Stimulated activated CD4-positive, alpha-beta T cell treated with anti-CD3 and anti-CD28 coated beads, Interleukin-12 subunit alpha, Interleukin-12 subunit beta, amount 100 ng/mL, for 24 hours (primary cell): ENCODE data around the gene PRR16.

Experiments used
- DNase-seq, 2 experiments: peaks; one replicate each; pipeline ENCODE4 v3.0.0-alpha.2; 2020; ENCODE audit warnings: low read depth in 2 of 2

Gene PRR16

GRCh38 chr5:120516805-120517204 is 52.7 kb downstream of the PRR16 start:
- no peak for DNase-seq

DNA sequence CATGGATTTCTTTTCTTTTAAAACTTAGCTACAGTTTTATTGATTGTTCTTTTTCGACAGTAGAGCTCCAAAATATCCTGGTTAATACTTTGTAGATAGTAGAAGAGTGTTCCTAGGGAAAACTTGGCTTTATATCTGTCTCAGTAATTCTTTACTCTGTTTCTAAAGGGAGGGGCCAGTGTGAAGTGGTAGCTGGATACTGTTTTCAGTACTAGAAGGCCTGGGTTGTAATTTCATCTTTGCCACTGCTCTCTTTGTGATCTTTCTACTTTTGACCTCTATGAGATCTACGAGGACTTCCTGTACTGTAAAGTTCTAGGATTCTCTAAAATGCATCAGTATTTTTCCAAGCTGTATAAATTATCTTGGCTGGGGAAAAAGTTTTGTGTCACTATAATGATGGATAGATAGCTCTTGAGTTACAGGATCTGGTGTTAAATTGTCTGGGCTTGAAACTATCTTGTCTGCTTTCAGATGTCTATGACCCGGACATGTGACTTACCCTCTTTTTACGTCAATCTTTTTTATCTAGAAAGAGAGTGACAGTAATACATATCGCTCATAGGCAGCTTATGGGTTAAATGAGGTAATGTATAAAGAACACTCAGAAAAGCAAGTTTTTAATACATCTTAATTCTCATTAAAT is 53.6 kb downstream of the PRR16 start:
- DNase-seq = no peak

GRCh38 chr5:120518581-120518980 is 54.5 kb downstream of the PRR16 start:
- no peak for DNase-seq

DNA sequence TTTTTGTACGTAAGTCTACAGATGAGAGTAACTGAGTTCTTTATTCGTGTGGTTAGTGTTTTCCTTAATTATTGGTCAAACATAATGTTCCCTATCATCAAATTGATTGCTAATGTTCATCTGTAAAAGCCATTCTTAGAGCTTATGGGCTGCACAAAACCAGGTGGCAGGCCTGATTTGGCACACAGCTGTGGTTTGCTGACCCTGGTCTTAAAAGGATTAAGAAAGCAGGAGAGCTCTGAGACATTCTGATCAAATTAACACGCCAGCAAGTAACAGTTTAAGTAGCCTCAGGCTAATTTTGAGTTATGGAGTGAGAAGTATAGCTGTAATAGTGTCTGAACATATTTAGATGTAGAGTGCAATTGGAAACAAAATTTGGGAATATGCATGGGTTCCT is 63.2 kb downstream of the PRR16 start:
- no peak for DNase-seq

DNA sequence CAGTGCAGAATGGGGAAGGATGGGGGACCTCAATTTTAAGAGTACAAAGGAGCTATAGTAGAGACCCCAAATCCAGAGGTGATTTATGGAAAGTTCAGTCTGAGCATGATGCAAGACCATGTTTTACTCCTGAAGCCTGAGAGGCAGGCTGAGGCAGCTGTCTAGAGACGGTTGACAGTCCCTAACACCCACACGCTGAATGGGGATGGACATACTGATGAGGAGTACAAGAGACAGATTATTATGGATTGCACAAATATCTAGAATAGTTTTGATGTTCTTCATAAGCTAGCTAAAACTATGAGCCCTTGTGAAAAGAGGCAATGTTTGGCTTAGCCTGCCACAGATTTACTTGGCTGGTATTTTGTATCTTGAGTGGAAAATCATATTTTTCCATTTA is 64.5 kb downstream of the PRR16 start:
- DNase-seq = no peak

DNA sequence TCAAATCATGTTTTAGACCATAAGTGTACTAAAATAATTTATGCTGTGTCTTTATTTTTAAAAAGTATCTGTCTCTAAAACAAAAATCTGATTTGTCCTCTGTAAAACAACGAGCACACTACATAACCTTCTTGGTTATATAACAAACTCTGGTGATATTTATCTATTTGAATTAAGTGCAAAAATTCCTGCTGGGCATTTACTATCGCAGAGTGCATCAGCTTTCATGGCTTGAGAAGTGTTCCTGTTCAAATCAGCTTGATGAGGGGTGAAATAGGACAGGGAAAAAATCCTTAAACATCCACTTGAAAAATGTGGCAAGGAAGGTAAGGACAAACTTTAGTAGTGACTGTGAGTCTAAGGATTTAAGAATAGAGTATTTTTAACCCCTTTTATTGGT is 65.3 kb downstream of the PRR16 start:
- no peak for DNase-seq

DNA sequence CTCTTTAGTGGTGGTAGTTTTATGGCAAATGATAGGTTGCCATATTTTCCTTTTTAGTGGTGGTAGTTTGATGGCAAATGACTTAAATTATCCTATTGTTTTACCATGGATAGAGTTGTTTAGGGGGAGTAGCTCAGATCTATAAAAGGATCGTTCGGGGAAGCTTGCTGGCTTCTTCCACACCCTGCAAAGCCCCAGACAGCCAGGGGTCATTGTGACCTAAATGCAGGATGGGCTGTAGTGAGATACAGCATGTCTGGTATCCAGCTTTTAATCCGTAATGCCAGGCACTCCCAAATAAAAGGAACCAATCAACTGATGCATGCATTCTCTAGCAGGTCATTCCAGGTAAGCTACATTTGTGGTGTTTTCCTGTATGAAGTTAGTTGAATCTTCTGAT is 67.1 kb downstream of the PRR16 start:
- DNase-seq = no peak

DNA sequence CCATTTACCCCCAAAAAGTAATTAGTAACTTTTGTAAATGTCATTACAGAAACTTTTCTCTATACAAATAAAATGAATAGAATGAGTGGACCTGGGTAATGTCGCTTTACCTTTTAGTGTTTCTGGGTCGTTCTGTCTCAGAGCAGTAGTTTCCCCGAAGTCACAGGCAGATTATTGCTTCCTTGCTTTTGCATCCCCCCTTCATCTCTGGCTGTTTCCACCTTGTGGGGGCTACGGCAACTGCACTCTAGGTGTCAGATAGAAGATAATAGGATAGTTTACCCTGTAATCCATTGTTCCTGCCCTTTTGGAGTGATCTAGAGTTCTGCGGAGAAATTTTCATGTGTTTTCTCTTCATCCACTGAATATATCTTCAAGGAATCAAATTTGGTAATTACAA is 68.7 kb downstream of the PRR16 start:
- no peak for DNase-seq

GRCh38 chr5:120533581-120533980 is 69.5 kb downstream of the PRR16 start:
- no peak for DNase-seq

DNA sequence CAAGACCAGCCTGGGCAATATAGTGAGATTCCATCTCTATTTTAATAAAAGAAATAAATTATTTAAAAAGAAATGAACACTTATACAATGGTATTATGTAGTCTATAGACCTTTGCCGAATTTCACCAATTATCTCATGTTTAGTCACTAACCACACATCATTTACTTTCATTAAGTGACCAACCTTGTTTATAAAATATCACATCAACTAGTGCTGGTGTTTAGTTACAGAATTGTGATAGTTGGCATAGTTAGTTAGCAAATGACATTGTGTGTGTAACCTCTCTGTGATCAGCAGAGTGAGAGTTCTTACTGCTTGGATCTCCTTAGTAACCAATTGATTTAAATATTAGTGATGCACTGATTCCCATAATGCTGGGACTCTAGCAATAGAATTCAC is 71.8 kb downstream of the PRR16 start:
- no peak for DNase-seq

DNA sequence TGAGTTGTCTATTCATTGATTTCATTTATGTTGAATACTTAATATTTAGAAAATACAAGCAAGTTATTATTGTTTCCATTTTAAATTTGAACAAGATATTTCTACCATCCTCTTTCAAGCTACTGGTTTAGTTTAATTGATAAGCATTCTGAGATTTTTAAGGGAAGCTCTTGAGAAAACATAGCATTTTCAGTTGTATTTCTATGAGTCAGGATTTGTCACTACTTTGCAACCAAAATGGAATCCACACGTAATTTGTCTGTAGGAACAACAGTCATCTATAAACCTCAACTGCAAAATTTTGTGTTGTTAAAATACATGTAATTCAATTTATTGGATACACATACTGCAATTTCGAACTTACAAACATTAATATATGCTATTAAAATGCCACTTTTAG is 74.0 kb downstream of the PRR16 start:
- no peak for DNase-seq

DNA sequence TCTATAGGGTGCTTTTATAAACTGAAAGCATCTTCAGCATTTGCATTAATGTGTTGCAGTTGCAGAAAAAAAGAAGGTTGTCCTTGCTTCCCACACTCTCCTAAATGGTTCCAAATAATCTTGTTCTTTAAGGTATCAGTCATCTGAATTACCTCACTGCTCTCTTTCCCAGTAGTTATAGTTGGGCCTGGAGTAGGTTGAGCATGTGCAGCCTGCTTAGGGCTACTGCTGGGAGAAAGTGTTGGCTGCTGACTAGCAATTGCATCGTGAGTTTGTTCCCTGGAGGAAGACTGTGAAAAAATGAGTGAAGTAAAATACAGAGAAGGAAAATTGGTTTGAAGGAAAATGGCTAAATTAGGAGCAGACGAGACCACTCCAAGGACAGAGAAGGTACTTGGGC is 74.5 kb downstream of the PRR16 start:
- DNase-seq = no peak

- no peak for DNase-seq
Measured at GRCh38 chr5:120539471-120539870, 75.4 kb downstream of the PRR16 start.

DNA sequence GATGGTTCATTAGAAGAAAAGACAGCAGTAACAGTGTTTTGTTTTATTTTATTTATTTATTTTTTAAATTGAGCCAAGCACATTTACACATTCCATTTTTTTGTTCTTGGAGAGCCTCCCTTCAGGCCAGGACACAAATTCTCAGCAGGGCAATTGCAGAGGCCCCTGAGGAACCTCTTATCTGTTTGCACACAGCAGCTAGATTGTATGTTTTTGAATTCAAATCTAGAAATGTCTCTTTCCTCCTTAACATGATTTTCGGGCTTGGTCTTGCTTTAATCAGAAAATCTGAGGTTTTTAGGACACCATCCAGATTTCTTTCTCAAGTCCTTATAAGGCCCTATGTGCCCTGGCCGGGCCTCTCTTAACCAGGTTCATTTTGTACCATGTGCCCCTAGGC is 76.0 kb downstream of the PRR16 start:
- no peak for DNase-seq

- no peak for DNase-seq
Measured at GRCh38 chr5:120544043-120544442, 79.9 kb downstream of the PRR16 start.

DNA sequence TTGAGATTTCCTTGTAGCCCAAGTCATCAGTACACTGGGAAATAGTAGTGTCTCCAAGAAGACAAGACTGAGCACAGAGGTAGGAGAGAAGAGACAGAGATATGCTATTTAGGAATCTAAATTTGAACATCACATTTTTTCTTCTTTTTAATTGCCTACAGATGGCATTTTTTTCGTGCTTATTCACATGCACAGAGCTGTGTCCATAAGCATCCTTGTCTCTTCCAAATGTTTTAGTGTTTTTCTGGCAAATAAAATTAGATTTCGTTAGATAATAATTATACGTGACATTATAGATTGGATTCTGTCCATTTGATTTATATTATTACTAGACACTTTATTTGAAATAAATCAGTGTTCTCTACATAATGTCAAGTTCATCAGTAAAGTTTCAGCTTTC is 80.9 kb downstream of the PRR16 start:
- no peak for DNase-seq

DNA sequence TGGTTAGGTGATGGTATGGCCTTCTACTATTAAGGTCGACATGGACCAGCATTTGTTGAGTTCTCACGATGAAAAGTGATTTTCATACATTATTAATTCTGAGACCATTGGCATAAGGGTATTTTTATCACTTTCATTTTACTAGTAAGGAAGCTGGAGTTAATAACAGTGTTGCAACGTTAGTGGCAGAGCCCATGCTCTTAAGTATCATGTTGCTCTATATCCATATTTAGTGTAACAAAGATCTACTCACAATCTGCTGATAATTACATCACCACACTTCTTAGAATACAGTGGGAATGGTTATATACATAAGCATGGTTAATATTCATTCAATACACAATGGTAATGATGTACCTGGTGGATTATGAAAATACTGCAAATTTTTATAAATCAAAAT is 81.9 kb downstream of the PRR16 start:
- no peak for DNase-seq

GRCh38 chr5:120546922-120547321 is 82.8 kb downstream of the PRR16 start:
- DNase-seq = no peak

DNA sequence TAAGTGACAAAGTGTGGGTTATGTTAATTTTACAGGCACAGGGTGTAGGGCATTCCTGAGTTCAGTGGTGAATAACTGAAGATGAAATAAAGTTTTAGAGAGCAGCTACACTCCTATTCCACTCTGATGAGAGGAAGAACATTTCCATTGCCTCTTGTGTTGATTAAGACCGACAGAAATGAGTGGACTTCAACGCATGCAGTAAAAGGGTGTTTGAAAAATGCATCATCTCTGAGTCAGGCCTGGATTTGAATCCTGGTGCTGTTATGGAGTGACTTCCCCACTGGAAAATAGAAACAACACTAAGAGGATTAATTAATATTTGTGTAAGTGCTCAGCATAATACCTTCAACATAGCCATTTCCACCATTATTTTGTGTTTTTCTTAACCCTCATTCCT is 86.3 kb downstream of the PRR16 start:
- DNase-seq = no peak

- DNase-seq = no peak
Measured at GRCh38 chr5:120552638-120553037, 88.5 kb downstream of the PRR16 start.

DNA sequence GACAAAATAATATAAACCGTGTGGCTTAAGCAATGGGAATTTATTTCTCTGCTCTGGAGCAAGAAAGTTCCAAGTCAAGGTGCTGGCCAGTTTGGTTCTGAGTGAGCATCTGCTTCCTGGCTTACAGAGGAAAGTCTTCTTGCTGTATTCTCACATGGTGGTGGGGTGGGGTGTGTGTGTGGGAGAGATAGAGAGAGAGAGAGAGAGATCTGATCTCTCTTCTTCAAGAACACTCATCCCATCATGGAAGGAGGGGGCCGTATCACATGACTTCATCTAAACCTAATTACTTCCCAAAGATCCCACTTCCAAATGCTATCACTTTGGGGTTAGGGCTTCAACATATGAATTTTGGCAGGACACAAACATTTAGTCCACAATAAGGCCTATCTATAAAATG is 91.2 kb downstream of the PRR16 start:
- no peak for DNase-seq

- no peak for DNase-seq
Measured at GRCh38 chr5:120564013-120564412, 99.9 kb downstream of the PRR16 start.

GRCh38 chr5:120567066-120567465 is 103.0 kb downstream of the PRR16 start:
- no peak for DNase-seq

GRCh38 chr5:120567921-120568320 is 103.8 kb downstream of the PRR16 start:
- no peak for DNase-seq

GRCh38 chr5:120568711-120569110 is 104.6 kb downstream of the PRR16 start:
- no peak for DNase-seq
